Measurements from ENCODE around the gene ZMIZ1. TPM values are rescaled to one million over a fixed set of nuclear protein-coding genes. Genes with fewer than 3 reads are reported as not detected.

The ZMIZ1 gene
- total RNA-seq, 1 donor from 2014 or later = 66.3 TPM

DNA sequence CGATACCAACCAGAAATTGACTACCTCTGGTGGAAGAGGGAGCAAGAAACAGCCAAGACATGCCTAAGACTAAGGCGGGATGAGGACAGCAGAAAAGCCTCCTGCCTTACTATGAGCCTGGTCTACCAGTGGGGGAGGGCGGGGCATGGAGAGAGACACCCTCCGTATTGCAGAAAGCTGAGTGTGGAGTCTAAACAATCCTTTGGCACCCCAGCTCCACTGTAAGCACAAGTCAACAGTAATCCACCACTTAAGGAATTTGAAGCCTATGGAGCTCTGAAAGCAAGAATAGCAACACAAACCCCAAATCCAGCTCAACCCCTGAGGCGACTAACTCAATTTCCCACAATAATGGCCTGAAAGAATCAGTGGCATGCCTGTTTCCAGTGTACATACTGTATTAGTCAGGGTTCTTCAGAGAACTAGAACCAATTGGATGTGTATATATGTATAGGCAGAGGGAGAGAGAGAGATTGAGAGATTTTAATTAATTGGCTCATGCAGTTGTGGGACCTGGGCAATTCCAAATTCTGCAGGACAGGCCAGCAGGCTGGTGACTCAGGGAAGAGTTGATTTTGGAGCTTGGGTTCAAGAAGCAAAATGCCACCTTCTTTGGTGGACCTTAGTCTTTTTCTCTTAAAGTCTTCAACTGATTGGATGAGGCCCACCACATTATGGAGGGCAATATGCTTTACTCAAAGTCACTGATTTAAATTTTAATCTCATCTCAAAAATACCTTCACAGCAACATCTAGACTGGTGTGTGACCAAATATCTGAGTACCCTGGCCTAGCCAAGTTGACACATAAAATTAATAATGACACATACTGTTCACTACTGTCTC lies 292.0 kb downstream of the ZMIZ1 start:
- intact Hi-C loops (cut with micrococcal nuclease) = no loop called here

DNA sequence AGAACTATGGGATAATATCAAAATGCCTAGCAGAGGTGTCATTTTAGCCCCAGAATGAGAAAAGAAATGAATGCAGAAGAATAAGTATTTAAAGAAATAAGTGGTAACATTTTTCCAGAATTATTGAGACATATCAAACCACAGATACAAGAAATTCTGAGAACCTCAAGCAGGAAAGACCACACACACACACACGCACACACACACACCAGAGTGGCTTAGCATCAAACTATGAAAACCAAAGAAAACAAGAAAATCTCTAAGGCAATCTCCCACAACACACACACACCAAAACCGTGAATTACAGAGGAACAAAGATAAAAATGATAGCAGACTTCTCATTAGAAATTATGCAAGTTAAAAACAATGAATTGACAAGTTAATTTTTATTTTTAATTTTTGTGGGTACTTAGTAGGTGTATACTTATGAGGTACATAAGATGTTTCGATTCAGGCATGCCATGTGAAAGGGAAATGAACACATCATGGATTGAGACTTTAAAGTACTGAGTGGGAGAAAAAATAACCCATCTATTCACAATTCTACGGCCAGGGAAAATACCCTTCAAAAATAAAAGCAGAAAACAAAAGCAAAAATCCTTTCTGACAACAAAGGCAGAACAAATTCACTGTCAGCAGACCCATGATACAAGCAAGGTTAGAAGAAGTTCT lies 293.1 kb downstream of the ZMIZ1 start:
- intact Hi-C loops (cut with micrococcal nuclease) = no loop called here
- H3K27me3 Mint-ChIP-seq = peaks cover 32% of the 10 kb centered on the region
- peaks cover 13% of the 10 kb centered on the region for H3K36me3 Mint-ChIP-seq (ENCODE audit: low read depth)
- no peaks in the 10 kb centered on the region for H3K9me3 Mint-ChIP-seq
- H3K4me3 Mint-ChIP-seq = no peak overlapping the region
- H3K4me1 Mint-ChIP-seq = peaks cover 10% of the 10 kb centered on the region
- no peak overlapping the region for H3K27ac Mint-ChIP-seq
- no peak for DNase-seq

More for the DNA sequence above, 292.0 kb downstream of the ZMIZ1 start:
- H3K9me3 Mint-ChIP-seq = no peaks in the 10 kb centered on the region
- no peak overlapping the region for H3K27ac Mint-ChIP-seq
- peaks cover 21% of the 10 kb centered on the region for H3K36me3 Mint-ChIP-seq (ENCODE audit: low read depth)
- peaks cover 24% of the 10 kb centered on the region for H3K27me3 Mint-ChIP-seq
- peaks cover 16% of the 10 kb centered on the region for H3K4me1 Mint-ChIP-seq
- no peak for DNase-seq
- no peak overlapping the region for H3K4me3 Mint-ChIP-seq
